ENCODE data around the gene CACHD1. TPM values are rescaled to one million over a fixed set of nuclear protein-coding genes. Genes with fewer than 3 reads are reported as not detected.

Gene CACHD1
- total RNA-seq, 1 donor from 2014 or later, result 5.9 TPM

GRCh38 chr1:64478594-64479470 is 8.9 kb downstream of the CACHD1 start:
- no peak for TF ChIP-seq CTCF (conservative IDR thresholded peaks at IDR 0.05; ENCODE audit: low read depth, low read length)
- no peak for DNase-seq (ENCODE audit: low read depth)
- no peak overlapping the region for H3K4me3 ChIP-seq (ENCODE audit: low read depth, low read length)

- no peak overlapping the region for H3K4me3 ChIP-seq (ENCODE audit: low read depth, low read length)
- no peak for TF ChIP-seq CTCF (conservative IDR thresholded peaks at IDR 0.05; ENCODE audit: low read depth, low read length)
- no peak for DNase-seq (ENCODE audit: low read depth)
These were observed 9.9 kb downstream of the CACHD1 start for GRCh38 chr1:64479874-64480273.

GRCh38 chr1:64480999-64481772 is 11.3 kb downstream of the CACHD1 start:
- no peak for TF ChIP-seq CTCF (conservative IDR thresholded peaks at IDR 0.05; ENCODE audit: low read depth, low read length)
- no peak for DNase-seq (ENCODE audit: low read depth)
- H3K4me3 ChIP-seq (ENCODE audit: low read depth, low read length), result no peak overlapping the region

GRCh38 chr1:64482128-64482527 is 12.2 kb downstream of the CACHD1 start:
- no peak for DNase-seq (ENCODE audit: low read depth)
- H3K4me3 ChIP-seq (ENCODE audit: low read depth, low read length), result no peak overlapping the region
- no peak for TF ChIP-seq CTCF (conservative IDR thresholded peaks at IDR 0.05; ENCODE audit: low read depth, low read length)

- no peak for DNase-seq (ENCODE audit: low read depth)
- TF ChIP-seq CTCF (conservative IDR thresholded peaks at IDR 0.05; ENCODE audit: low read depth, low read length), result no peak
- H3K4me3 ChIP-seq (ENCODE audit: low read depth, low read length), result no peak overlapping the region
These were observed 12.8 kb downstream of the CACHD1 start for GRCh38 chr1:64482720-64483119.

- no peak for TF ChIP-seq CTCF (conservative IDR thresholded peaks at IDR 0.05; ENCODE audit: low read depth, low read length)
- H3K4me3 ChIP-seq (ENCODE audit: low read depth, low read length), result no peak overlapping the region
- DNase-seq (ENCODE audit: low read depth), result no peak
These were observed 13.9 kb downstream of the CACHD1 start for GRCh38 chr1:64483731-64484414.
